Measurements from ENCODE around the gene STRAP. TPM values are rescaled to one million over a fixed set of nuclear protein-coding genes. Genes with fewer than 3 reads are reported as not detected.

The STRAP gene
- total RNA-seq, 2 experiments from 2014 or later: 133 to 139 TPM

Other genes with a start within 250 kb of the STRAP start
- gene EPS8, start 93.0 kb upstream of the STRAP start, total RNA-seq: 1 to 10 TPM; 1.5 to 2.0 TPM
- 10 to 100 TPM; 30.9 to 35.7 TPM for gene DERA, start 28.9 kb downstream of the STRAP start, total RNA-seq

Data from activated CD4-positive, alpha-beta T cell treated with anti-CD3 and anti-CD28 coated beads for 36 hours (primary cell).